ENCODE data around the gene OR4D6.

DNA sequence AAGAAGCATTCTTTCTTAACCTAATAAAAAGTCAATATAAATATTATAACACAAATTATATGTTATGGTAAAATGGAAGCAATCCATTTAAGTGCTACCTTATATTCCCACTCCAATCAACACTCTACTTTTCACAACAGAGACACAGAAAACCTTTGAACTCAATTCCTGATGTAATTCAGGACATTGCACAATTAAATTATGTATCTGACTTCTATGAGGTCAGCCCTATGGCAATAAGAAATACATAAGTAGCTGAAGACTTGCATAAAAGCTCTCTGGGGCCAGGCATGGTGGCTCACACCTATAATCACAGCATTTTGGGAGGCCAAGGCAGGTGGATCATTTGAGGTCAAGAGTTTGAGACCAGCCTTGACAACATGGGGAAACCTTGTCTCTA, 23.1 kb downstream of the OR4D6 start:
- TF ChIP-seq, protein P1, sequence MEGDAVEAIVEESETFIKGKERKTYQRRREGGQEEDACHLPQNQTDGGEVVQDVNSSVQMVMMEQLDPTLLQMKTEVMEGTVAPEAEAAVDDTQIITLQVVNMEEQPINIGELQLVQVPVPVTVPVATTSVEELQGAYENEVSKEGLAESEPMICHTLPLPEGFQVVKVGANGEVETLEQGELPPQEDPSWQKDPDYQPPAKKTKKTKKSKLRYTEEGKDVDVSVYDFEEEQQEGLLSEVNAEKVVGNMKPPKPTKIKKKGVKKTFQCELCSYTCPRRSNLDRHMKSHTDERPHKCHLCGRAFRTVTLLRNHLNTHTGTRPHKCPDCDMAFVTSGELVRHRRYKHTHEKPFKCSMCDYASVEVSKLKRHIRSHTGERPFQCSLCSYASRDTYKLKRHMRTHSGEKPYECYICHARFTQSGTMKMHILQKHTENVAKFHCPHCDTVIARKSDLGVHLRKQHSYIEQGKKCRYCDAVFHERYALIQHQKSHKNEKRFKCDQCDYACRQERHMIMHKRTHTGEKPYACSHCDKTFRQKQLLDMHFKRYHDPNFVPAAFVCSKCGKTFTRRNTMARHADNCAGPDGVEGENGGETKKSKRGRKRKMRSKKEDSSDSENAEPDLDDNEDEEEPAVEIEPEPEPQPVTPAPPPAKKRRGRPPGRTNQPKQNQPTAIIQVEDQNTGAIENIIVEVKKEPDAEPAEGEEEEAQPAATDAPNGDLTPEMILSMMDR (optimal IDR thresholded peaks at IDR 0.05 in 1 of 3, IDR thresholded peaks at IDR 0.05 in 1 of 3, conservative IDR thresholded peaks at IDR 0.05 in 1 of 3; ENCODE audit: extremely low read depth in 1 of 3, insufficient read depth in 2 of 3, low read length in 3 of 3): no peak
- TF ChIP-seq EZH2 (IDR thresholded peaks at IDR 0.05; ENCODE audit: low read length): no peak
